Measurements from ENCODE around the gene RAP1A.
"Not testable (repeated sequence)": the region's sequence is repeated elsewhere in the genome, so short reads cannot be mapped to it uniquely, and the experiment has no call there.

The RAP1A gene

DNA sequence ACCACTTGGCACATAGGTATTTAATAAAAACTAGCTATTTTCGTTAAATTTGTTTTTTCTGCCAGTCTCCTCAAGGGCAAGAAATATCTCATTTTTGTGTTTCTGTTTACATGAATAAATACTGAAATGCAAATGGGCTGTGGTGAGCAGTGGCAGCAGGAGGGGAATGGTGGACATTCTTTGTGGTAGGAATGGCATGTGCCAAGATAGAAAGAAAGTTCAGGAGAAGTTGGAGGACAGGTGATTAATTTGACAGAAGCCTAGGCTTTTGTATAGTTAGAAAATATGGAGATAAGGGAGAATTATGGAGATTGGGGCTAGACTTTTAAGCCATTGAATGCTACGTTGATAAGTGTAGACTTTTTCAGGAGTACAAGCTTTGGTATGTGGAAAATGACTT, 8.6 kb downstream of the RAP1A start:
- DNase-seq (ENCODE audit: low read depth): no peak
- no peak overlapping the region for H3K4me3 ChIP-seq (ENCODE audit: low read depth, low read length)
- TF ChIP-seq CTCF (IDR thresholded peaks at IDR 0.05; ENCODE audit: control insufficient read depth, extremely low read depth, insufficient read depth): no peak

DNA sequence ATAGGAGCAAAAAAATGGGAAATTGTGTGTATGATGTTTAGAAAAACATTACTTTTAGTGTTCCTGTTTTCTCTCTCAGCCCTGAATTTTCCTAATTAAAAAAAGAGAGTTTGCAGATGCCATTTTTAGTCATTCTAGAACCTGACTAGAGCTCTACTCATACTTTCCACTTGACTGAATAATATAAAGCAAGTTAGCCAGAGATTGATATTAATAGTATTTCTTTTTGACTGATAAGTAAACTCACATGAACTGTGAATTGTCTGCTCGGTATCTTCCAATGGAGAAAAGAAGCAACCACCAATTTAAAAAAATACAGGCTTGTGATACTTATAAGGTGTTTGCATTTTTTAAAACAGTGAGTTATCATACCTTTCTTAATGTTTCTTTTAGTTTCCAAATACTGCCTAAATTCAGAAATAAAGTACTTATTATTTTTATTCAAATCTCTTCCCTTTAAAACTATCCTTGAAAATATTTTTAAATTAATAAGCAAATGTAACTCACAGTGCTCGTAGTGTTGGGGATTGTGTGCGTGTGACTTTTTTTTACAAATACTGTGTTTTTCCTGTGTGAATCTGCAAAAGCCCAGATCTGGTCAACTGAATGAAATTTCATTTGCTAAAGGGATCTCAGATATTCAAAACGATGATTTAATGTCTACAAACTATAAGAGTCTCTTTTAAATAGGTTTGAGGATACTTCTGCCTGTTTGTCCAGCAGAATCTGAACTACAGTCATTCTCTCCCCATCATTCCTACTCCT, 9.8 kb downstream of the RAP1A start:
- no peak overlapping the region for H3K4me3 ChIP-seq (ENCODE audit: low read depth, low read length)
- TF ChIP-seq CTCF (IDR thresholded peaks at IDR 0.05; ENCODE audit: control insufficient read depth, extremely low read depth, insufficient read depth): no peak
- DNase-seq (ENCODE audit: low read depth): no peak

GRCh38 chr1:111630567-111630966, 11.0 kb downstream of the RAP1A start:
- no peak for DNase-seq (ENCODE audit: low read depth)
- no peak overlapping the region for H3K4me3 ChIP-seq (ENCODE audit: low read depth, low read length)
- no peak for TF ChIP-seq CTCF (IDR thresholded peaks at IDR 0.05; ENCODE audit: control insufficient read depth, extremely low read depth, insufficient read depth)

DNA sequence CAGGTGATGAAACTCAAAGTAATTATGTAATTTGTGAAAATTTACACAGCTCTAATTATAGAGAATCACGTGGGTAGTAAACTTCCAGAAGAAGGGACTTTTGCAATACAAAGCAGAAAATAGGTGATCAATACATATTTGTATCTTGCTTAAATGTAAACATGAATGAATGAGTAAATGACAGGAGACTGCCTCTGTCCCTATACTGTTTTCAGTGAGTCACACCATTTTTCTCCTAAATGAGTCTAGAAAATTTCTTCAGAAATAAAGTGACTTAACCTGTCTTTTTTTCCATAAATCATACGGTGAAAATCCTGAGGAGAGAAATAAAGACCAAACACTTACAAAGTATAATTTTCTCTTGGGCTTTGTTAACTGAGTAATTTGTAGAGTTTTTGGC, 11.9 kb downstream of the RAP1A start:
- TF ChIP-seq CTCF (IDR thresholded peaks at IDR 0.05; ENCODE audit: control insufficient read depth, extremely low read depth, insufficient read depth): no peak
- DNase-seq (ENCODE audit: low read depth): no peak
- H3K4me3 ChIP-seq (ENCODE audit: low read depth, low read length): no peak overlapping the region

DNA sequence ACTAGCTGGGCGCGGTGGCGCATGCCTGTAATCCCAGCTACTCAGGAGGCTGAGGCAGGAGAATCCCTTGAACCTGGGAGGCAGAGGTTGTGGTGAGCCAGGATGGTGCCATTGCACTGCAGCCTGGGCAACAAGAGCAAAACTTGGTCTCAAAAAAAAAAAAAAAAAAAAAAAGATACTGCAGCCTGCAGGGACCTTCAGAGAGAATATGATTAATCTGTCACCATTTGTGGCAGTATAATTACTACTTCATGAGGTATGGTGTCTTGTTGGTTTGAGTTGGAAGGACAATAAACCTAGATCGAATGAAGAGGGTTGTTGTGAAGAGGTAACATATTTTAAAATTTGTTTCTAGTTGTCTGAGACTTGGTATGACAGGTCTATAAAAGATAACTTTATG, 13.2 kb downstream of the RAP1A start:
- DNase-seq (ENCODE audit: low read depth); H3K4me3 ChIP-seq (ENCODE audit: low read depth, low read length): not testable (repeated sequence)

- H3K4me3 ChIP-seq (ENCODE audit: low read depth, low read length): no peak overlapping the region
- DNase-seq (ENCODE audit: low read depth): no peak
- no peak for TF ChIP-seq CTCF (IDR thresholded peaks at IDR 0.05; ENCODE audit: control insufficient read depth, extremely low read depth, insufficient read depth)
Measured at GRCh38 chr1:111633736-111634247, 14.2 kb downstream of the RAP1A start.

- no peak for DNase-seq (ENCODE audit: low read depth)
- no peak overlapping the region for H3K4me3 ChIP-seq (ENCODE audit: low read depth, low read length)
- no peak for TF ChIP-seq CTCF (IDR thresholded peaks at IDR 0.05; ENCODE audit: control insufficient read depth, extremely low read depth, insufficient read depth)
Measured at GRCh38 chr1:111635324-111636009, 15.9 kb downstream of the RAP1A start.
